NCI-H69 (cell line): ENCODE results near the gene APBB1IP.

Source experiments
- DNase-seq: peaks from one replicate; lab custom pipeline; 2025; lab: John Stamatoyannopoulos, UW

The APBB1IP gene

DNA sequence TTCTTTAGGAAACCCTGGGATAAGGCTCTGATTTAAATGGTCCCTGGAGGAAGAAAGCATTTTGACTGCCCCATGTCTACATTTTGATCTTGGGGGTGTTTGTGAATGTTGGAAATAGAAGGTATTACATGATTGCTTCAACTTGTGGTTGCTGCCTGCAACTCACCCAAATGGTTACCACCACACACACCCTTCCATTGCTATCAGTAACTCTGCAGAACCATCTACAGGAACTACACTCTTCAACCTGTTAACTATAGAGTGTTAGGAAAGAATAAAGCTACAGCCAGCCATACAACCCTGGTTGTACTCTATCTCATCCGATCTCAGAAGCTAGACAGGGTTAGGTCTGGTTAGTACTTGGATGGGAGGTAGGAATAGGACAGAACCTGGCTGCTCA is 71.2 kb downstream of the APBB1IP start:
- no peak for DNase-seq

DNA sequence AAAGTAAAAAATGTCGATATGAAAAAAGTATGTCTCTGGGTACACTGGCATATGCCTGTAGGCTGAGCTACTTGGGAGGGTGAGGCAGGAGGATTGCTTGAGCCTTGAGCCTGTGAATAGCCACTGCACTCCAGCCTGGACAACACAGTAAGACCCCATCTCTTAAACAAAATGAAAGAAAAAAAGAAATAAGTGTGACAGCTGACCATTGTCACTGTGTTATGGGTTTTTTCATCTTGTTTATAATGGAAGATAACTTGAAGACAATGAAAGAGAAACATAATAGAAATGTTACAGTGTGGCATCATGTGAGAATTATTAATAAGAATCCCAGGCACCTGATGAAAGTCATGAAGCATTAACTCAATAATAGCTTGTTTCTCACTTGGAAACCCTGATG is 75.0 kb downstream of the APBB1IP start:
- no peak for DNase-seq

DNA sequence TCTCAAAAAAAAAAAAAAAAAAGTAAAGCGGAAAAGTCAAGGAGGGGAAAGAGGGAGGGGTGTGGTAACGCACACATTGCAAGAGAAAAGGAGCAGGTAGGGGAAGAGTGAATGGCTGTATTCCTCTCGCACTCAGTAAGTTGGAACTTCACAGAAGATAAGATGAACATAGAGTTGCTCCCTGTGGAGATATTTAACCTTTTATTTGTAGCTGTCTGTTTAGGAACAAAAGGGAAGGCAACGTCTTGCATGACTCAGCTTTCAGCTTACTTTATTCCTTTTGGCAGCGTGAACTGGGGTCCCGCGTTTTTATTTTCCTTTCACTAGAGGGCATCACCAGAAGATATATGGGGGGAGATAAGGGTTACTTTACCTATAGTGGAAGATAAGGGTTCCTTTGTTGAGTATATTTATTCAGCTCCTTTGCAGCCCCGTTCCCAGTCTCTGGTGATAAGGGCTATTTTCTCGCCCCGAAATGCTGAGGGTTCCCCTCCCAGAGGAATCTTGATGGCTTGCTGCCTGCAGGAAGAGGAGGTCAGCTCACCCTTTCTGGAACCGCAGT is 78.5 kb downstream of the APBB1IP start:
- DNase-seq = no peak

DNA sequence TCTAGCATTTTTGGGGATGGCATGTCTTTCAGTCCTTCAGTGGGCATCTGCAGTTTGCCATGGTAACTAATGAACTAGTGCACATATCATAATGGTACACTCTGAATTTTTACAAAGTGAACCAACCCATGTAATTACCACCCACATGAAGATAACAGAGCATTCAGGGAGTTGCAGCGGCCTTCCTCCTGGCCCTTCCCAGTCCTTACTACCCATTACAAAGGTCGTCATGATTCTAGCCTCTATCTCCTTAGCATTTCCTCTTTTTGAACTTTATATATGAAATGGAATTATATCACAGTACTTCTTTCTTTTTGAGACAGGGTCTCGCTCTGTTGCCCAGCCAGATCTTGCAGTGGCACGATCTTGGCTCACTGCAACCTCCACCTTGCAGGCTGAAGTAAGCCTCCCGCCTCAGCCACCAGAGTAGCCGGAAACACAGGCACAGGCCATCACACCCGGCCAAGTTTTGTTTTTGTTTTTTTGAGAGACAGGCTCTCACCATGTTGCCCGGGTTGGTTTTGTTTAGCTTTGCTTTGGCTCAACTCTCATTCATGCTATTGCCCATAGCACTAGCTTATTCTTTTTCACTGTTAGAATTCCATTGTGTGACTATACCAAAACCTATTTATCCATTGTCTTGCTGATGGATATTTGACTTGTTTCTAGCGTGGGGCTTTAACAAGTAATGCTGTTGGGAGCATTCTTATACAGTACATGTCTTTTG is 79.2 kb downstream of the APBB1IP start:
- no peak for DNase-seq

DNA sequence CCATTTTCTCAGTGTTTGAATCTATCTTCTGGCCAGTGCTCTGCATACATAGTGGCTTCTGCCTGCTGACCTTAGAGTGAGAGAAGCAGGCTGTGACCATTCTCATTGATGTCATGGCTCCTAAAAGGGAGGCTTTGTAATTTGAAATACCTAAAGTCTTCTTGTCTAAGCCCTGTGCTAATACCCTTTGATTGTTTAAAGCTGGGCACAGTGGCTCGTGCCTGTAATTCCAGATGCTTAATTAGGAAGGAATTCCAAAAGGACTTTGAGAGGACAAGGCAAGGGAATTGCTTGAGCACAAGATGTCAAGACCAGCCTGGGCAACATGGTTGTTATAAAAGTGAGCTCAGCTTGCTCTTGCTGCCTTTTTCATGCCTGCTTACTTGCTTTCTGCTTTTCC is 81.7 kb downstream of the APBB1IP start:
- no peak for DNase-seq

DNA sequence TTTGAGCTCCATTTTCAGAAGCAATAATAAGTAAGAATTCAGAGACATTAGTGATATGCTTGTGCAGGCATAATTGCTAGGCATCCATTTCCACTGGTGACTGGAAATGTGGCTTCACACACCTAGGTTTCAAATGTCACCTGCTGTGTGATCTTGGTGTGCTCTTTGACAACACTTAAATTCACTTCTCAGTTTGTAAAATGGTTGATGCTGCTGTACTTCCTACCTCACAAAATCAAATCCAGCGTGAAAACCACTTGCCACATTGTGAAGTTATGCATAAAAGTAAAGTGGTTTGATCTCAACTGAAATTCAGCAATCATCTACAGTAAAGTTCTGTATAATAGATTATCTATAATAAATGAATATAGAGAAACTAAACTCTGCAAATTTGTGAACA is 82.4 kb downstream of the APBB1IP start:
- no peak for DNase-seq

DNA sequence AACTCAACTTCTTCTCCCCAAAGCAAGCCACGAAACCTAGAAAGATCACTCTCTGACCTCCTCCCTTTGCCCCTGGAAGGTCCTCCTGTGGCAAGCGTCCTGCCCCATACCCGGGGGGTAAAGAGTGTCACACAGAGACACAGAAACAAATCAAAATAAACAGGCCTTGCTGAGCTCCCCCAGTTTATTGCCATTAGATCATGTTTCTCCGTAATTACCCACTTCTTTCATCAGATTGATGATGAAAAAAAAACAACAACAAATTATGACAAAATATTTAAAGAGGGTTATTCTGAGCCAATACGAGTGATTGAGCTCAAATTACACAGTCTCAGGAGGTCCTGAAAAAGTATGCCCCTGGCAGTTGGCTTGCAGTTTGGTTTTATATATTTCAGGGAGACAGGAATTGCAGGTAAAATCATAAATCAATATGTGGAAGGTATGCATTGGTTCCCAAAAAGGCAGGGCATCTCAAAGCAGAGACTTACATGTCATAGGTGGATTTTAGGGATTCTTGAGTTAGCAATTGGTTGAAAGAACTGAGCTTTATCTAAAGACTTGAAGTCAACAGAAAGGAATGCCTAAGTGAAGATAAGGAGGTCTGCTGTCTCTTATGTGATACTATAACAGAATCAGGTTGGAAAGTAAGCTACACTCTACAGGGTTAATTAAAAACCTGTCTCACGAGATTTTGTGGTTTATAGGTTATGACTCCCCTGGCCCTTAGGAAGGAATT is 86.2 kb downstream of the APBB1IP start:
- peak; percentile 18 for DNase-seq

DNA sequence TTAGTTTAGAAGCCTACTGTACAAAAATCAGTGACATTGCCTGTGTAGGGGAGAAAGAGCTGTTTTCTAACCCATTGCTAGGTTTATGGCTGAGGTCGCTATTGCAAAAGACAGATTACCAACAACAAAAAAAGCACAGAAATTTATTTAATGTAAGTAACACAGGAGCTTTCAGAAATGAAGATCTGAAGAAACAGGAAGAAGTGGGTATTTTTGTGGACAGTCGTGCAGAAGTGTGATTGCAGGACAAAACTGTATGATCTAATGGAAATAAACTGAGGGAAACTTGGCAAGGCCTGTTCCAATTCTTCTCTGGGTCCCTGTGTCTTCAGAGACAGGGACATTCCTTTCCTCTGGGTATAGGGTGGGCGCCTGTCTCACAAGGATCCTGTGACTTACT is 87.4 kb downstream of the APBB1IP start:
- no peak for DNase-seq

DNA sequence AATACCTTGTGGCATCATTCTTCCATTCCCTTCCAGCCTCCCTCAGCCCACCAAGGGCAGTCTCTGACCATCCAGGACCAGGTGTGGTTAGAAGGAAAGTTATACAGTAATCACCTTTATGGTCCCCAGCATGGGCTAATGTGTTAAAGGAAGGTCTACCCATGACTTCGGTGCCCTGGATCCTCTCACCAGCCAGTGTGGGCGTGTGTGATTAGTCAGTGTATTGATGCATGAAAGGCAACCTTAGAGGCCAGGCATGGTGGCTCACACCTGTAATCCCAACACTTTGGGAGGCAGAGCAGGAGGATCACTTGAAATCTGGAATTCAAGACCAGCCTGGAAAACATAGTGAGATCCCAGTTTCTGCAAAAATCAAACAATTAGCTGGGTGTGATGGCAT is 88.9 kb downstream of the APBB1IP start:
- no peak for DNase-seq

DNA sequence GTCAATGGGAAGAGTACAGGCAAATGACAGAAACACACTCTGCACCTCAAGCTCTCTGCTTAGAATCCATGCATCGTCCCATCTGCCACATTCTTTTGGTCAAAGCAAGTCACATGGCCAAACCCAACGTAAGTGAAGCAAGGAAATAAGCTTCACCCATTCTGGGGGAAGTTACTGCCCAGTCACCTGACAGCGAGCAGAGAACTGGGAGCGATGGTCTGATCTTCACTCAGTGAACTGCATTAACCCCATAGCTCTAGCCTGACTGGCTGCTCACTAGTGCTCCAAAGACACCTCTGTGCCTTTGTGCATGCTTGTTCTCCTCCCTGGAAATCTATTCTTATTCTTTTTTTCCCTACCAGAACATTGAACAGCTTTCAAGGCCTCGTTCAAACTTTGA is 89.9 kb downstream of the APBB1IP start:
- DNase-seq = no peak

DNA sequence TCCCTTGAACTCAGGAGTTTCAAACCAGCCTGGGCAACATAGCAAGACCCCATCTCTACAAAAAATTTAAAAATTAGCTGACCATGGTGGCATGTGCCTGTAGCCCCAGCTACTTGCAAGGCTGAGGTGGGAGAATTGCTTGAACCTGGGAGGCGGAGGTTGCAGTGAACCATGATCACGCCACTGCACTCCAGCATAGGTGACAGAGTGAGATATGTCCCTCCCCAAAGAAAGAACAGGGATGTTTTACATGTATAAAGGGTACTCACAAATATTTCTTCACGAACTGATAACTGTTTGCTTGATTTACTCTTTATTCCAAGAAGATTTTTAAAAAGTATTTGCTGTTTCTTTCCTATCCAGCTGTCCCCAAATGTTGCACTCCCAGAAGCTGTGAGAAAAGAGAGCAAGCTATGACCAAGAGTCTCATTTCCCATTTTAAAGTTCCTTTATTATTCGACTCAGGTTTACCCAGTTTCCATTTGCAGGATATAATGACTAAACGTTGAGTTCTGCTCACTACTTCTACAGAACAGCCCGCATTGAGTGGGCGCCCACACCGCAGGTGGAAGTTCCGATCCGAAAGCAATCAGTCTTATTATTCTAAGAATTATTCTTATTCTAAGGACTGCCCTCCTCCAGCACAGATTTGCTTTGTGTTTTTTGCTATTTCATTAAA is 90.7 kb downstream of the APBB1IP start:
- no peak for DNase-seq

DNA sequence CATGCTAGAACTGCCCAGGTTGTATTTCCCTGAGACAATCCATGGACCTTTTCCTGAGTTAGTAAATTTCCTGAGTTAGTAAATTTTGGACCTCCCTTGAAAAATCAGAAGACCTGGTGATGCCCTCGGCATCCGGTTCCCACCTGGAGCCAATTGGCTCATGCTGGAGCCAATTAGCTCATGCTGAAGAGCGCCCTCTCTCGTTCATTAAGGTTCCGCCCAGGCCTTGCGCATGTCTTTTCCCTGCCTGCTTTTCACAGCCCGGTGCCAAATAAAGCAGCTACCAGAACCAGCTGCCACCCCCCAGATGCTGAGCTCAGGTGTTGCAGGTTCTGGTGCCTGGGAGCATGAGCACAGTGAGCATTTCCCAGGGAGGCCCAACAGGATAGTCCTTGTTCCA is 96.2 kb downstream of the APBB1IP start:
- peak; percentile 48 for DNase-seq

DNA sequence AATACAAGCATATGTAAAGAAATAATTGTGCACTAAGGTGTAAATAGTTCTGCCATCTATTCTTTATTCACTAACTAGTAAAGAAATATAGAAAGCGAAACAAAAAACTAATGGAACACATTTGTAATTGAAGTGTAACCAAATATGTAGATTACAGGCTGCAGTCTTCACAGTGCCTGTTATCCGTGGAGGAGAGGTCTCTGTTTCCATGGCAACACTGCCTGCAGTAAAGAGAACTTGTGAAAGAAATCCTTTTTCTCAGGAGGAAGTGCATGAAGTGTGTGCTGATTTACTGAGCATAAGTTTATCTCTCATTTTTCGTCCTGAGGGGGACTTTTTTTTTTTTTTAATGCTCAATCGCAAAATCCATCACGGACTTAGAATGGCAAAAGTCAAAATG is 102.5 kb downstream of the APBB1IP start:
- DNase-seq = peak; percentile 59

DNA sequence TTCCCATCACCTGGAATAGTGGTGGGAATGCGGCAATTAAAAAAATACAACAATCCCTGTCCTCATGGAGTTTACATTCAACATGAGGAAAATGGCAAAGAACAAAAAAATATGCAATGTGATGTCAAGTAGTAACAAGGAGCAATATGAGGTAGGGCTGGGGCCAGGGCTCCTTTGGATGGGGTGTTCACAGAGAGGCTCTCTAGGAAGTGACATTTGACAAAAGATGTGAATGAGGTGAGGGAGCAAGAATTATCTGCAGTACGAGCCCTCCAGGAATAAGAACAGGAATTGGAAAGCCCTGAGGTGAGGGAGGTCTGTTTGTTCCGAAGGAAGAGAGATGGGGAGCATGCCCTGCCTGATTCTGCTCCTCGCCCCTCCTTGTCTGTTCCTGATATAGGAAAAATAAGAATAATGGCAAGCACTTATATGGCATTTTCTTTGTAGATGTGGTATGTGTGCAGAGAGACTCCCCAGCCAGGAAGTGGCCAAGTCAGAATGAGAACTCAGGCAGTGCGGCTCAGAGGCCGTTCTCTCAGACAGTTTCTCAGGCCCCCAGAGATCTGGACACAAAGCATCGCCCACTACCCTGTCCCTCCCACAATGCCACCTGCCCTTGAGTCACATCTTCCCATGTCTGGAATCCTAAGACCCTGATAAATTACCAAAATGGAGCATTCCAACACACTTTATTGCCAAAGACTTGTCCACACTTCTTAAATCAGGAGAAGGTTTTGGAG is 105.6 kb downstream of the APBB1IP start:
- no peak for DNase-seq

DNA sequence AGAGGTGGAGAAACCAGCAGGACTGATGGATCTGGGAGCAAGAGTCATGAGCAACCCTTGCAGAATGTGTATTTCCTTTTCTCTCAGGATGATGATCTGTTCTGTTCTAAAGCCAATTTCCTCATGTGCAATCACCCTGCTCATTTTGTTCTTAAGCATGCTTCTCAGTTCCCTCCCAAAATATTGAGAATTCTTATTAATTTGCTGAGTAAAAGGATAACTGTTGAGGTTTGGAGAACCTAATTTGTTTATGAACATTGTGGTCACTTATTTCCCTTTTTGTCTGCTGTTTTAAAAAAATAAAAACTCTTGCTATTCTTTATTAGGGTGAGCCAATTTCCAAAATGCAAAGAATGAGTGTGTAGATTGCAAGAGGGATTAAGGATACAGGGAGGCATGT is 106.8 kb downstream of the APBB1IP start:
- no peak for DNase-seq

DNA sequence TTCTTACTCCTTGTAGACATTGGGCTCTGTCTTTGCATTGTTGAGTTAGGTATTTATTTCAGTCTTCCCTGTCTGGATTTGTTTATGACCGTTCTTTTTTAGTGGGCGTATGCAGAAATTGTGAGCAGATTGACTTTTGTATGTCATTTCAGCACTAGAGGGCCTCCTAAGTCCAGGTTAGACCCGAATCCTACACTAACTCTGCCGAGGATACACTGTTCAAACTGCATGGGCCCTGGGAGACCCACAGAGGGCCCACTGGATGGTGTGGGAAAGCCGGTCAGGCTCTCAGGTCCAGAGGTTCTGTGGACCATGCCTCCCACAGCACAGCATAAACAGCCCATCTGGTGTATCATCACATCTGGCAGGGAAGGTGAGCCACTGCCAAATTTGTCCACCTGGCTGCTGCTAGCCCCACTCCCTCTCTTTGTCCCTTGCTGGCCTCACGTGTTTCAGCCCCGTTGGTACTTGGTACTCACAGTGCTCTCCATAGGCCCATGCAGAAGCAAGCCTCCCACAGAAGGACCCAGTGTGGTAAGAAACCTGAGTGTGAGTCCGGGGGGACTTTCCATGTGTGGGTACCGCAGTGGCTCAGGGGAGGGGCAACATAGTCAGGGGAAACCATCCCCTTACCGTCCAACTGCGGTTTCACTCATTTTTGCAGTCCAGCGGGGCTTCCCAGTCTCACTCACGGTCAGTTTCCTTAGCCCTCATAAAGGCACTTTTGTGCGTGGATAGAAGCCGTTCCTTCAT is 112.8 kb downstream of the APBB1IP start:
- DNase-seq = peak; percentile 30

DNA sequence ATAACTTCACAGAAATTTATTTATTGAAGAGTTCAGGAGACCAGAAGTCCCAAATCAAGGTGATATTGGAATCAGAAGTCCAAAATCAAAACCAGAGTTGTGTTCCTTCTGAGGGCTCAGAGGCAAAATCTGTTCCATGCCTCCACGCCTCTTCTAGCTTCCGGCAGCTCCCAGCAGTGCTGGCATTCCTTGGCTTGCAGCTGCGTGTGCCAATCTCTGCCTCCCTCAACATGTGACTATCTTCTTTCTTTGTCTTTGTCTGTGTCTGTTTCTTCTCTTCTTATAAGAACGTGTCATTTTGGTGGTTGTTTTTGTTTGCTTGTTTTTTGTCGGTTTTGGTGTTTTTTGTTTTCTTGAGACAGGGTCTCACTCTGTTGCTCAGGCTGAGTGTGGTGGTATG is 116.1 kb downstream of the APBB1IP start:
- no peak for DNase-seq

DNA sequence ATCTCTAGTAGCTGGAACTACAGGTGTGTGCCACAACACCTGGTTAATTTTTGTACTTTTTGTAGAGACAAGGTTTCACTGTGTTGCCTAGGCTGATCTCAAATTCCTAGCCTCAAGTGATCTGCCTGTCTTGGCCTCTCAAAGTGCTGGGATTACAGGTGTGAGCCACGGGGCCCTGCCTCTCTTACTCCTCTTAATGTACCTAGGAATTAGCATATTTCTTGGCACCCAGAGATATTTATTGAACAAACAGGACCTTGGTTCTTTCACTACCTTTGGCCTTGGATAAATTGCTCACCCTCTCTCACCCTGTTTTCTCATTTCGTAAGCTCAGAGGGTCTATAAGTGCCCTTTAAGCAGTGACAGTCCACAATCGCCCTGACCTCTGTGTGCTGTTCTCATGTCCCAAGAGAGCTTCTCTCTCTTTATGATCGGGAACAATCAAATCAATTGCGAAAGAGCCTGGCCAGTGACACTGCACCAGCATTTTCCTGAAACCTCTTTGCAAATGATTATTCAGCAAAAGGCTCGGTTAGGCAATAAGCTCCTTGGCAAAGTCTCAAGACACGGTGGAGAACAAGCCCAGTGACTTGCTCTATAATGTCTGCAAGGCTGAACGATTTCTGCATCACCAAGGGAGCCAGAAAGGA is 117.7 kb downstream of the APBB1IP start:
- no peak for DNase-seq

DNA sequence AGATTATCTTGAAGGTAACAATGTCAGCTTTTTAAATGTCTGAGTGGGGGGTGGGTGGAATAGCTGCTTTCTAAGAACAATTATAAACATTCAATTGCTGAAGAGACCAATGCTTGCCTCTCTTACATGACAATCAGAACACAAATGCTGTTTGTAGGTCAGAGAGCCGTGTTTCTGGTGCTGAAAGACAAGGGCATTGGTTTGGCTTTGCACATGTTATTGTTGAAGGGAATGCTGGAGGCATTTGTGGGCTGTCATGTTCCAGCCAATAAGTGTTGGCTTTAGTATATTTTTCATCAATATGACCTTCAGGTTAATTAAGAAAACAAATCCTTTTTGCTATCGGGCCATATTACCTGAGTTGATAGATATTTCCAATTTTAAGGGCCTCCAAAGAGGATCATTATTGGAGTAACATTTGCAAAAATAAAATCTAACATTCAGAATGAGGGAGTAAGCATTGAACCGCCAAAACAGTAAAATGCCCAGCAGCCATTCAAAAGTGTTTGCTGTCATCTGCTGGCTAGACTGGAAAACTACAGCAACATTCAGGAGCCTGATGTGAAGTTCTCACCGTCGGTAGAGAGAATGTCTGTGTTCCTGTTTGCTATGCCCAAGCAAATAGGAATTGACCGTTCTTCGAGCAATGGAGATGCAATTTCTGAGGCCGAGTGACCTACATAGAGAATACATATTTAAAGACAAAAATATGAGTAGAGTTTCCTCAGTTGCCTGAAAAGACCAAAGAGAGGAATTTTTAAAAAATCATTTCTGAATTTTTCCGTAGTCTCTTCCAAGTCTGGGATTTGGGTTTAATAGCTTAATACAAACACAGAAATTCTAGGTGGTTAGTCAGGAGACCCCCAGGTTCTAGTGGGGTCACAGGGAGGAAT is 118.9 kb downstream of the APBB1IP start:
- DNase-seq = peak; percentile 62

DNA sequence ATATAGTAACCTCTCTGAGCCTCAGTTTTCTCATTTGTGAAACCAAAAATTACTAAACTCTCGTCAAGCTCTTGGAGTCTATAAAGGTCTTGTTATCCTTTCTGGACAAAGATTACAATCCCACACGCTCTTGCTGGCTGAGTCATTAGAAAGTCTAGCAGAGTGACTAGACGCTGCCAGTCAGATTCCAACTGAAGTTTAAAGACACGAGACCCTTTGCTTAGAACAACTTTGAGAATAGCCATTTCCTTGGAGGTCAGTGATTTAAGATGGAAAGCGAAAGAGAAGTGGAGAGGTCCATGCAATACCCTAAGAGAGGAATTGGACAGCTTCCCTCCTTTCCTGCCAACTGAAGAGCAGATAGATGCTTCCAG is 119.5 kb downstream of the APBB1IP start:
- no peak for DNase-seq
